NCI-H2107 treated with DMSO at 0.1 percent for 48 hours (cell line): ENCODE measurements around the gene FBXO31.

Experiments
- DNase-seq: peaks from one replicate; lab custom pipeline; 2025; ENCODE audit not compliant: unreplicated experiment; lab: John Stamatoyannopoulos, UW

FBXO31 gene

DNA sequence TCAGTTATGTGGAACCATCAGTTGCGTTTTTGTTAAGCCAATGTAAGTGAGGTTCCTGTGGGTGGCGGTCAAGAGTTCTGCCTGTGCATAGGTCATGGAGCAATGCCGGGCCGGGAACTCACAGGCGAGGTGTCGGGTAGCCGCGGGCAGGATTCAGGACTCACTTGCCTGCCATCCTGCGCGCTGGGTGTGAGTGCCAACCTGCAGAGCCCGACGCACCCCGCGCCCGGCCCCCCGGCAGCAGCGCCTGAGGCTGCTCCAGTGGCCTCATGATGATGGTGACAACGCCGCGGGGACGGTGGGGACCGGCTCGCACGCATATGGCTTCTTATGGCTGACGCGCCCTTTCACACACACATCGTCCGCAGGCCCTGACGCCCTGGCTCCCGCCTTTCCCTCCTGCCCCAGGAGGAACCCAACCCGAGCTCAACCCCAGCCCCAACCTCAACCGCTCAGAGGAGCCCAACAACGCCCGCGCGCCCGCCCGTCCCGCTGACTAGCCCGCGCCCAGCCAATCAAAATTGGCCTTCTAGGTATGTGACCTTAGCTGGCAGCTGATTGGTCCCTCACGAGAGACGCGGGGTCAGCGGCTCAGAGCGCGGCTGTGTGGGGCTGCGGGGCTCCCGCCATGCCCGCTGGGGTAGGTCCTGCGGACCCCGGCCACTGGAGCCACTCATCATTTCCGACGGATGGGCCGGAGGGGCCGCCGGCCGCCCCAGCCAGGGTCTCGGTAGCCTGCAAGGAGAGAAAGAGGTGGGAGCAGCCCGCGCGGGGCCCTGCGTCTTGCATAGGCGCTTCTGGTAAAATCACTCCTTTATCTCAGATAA lies 66.4 kb downstream of the FBXO31 start, which contains the start of gene C16orf95:
C16orf95 (minus strand) TSS at position 470 of the 827 bp plus-strand sequence; CDS start at position 320, 150 bp downstream.
- peak; percentile 92 for DNase-seq

DNA sequence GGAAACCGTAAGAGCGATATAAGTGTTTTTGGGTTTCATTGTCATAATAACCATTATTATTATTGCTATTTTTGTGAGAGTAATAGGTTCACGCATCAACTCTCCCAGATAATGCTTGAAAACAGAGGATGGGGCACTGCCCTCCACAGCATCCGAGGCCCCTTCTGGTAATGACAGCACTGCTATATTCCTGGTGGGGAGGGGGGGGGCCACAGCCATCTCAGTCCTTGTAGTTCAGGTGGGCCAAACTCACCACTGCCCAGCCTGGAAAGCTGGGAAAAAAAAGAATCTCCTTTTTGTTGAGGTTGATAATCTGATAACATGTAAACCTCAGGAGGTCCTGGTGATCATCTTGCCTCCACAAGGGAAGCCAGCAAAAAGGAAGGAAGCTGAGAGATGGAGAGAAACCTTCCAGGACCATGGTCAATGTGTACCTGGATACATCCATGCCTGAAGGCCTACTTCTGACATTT lies 67.1 kb downstream of the FBXO31 start:
- no peak for DNase-seq

- no peak for DNase-seq
Measured at GRCh38 chr16:87314990-87315420, 68.6 kb downstream of the FBXO31 start.

- no peak for DNase-seq
Measured at GRCh38 chr16:87312008-87312407, 71.6 kb downstream of the FBXO31 start.

- DNase-seq: no peak
Measured at GRCh38 chr16:87311387-87311786, 72.2 kb downstream of the FBXO31 start.

DNA sequence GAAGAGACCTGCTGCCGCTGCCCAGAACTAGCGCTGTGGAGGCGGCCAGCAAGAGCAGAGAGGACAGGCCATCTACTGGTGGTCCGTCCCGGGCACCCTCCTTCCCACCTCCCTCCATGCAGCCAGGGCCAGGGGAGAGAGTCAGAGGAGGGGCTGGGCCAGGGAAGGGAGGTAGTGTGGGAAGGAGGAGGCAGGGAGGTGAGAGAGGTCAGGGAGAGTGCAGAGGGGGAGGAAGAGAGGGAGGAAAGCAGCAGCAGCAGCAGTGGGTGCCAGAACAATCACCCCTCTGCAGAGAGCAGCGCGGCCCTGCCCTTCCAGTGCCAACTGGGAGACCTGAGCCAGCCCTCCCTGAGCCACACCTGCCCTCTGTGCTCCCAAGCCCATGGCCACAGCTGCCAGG lies 73.0 kb downstream of the FBXO31 start:
- DNase-seq: no peak

- no peak for DNase-seq
Measured at GRCh38 chr16:87309620-87310525, 73.7 kb downstream of the FBXO31 start.

- DNase-seq: no peak
Measured at GRCh38 chr16:87308826-87309225, 74.8 kb downstream of the FBXO31 start.

DNA sequence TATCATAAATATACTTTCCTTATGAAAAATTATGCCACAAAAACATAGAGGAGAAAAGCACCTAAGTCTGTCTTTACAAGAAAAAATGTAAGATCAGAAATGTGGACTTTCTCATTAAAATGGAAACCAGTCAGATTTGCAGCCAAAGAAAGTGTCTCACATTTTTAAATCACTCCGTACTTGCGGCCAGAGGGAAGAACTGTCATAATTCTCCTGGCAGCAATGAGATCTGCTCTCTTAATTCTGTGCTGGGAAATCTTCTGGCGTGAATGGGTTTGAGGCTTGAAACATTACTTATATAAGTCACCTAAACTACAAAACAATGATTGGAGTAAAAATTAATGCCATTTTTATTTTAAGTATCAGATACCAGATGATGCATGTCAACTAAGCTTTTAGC lies 77.1 kb downstream of the FBXO31 start:
- no peak for DNase-seq

- DNase-seq: peak; percentile 5
Measured at GRCh38 chr16:87305505-87306391, 77.8 kb downstream of the FBXO31 start.

- DNase-seq: no peak
Measured at GRCh38 chr16:87304951-87305350, 78.6 kb downstream of the FBXO31 start.

DNA sequence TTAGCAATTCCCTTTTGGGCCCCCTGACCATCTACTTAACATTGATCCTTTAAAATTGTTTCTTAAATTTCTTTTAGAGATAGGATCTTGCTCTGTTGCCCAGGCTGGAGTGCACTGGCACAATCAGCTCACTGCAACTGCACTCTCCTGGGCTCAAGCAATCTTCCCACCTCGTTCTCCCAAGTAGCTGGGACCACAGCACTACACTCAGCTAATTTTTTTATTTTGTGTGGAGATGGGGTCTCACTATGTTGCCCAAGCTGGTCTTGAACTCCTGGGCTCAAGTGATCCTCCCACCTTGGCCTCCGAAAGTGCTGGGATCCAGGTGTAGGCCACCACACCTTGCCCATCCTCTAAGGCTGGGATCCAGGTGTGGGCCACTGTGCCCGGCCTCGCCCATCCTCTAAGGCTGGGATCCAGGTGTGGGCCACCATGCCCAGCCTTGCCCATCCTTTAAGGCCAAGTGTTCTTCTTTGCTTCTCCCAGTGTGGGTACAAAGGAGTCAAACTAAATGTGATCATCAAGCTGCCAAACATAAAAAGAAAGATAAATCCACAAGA lies 79.5 kb downstream of the FBXO31 start:
- no peak for DNase-seq

DNA sequence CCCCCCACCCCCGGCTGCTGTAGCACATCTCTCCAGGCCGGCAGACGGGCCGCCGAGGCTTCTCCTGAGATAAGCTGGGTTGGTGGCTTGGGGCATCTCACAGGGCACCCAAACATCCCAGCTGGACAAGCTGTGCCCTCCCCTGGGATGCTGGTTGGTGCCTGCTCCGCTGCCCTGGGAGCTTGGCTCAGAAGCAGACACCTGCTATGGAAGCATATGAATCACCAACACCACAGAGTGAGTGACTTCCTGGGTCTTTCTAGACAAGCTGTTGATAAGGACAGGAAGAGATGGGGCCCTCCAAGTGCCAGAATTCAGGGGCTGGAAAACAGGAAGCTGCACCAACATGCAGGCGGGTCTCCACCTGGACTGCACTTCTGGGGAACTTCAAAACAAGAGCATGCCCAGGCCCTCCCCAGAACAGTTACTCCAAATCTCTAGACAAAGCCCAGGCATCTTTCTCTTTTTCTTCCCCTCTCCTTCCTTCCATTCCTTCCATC lies 80.1 kb downstream of the FBXO31 start:
- DNase-seq: no peak

DNA sequence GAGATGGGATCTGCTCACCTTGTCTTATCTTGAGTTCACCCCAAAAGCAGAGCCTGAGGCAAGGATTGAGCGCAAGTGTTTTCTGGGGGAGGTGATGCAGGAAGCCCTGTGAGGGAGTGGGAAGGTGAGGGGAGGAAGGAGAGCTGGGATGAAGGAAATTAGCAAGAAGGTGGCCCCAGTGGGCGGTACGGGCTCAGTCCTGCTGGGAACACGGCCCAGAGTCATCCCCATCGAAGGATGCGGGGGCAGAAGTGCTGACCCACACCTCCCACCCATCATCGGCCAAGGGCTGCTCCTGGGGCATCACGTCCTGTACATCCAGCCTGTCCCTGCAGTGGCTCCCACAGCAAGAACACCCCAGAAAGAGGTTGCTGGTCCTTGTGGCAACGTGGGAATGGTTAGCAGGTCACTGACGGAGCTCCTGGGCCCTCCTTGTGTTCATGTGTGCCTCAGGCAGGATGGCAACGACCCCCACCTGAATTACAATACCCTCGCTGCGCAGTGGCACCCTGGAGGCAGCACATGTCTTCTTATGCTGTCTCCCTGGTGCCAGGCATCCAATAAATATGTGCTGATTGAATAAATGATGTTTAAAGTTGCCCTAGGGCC lies 84.6 kb downstream of the FBXO31 start:
- no peak for DNase-seq

DNA sequence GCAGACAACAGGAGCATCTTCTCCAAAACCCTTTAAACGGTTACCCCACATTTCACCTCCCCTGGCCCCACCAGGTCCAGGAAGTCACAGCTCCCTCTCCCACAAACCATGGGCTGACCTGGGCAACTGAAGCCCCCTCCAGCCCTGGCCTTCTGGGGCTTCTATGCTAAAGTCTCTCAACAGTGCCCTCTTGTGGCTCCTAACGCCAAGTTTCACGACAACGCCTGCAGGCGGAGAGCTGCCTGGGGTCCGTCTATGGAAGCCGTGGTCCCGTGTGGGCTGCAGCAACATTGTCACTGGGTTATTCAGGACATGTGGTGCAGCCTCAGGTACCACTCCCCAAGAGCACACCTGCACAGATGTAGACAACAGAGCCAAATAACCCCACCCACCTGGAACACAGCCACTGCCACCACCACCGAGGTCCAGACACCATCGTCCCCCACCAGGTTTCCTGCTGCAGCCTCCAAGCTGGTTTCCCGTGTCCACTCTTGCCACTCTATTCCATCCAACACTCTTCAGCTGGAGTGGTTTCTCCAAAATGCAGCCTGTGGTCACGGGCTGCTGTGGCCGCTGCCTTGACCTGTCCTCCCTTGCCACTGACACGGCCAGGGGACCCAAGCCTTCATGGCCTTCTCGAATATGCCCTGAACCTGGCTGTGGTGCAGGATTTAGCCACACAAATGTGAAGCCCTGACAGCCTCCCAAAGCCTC lies 85.5 kb downstream of the FBXO31 start:
- no peak for DNase-seq

DNA sequence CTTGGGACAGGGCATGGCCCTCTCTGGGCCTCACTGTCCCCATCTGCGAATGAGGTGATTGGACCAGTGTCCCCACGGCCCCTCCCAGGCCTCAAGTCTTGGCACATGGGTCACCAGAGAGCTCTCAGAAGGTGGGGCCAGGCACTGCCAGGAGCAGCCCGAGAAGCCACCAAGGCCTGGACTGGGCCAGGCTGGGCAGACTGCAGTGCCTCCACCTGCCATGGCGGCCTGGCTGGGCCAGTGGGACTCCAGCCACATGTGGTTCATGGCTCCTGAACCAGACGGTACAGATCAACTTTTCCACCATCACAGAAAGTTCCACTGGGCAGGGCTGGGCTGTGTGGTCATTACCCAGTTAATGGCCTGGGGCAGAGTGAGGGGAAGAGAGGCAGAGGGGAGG lies 86.2 kb downstream of the FBXO31 start:
- no peak for DNase-seq

DNA sequence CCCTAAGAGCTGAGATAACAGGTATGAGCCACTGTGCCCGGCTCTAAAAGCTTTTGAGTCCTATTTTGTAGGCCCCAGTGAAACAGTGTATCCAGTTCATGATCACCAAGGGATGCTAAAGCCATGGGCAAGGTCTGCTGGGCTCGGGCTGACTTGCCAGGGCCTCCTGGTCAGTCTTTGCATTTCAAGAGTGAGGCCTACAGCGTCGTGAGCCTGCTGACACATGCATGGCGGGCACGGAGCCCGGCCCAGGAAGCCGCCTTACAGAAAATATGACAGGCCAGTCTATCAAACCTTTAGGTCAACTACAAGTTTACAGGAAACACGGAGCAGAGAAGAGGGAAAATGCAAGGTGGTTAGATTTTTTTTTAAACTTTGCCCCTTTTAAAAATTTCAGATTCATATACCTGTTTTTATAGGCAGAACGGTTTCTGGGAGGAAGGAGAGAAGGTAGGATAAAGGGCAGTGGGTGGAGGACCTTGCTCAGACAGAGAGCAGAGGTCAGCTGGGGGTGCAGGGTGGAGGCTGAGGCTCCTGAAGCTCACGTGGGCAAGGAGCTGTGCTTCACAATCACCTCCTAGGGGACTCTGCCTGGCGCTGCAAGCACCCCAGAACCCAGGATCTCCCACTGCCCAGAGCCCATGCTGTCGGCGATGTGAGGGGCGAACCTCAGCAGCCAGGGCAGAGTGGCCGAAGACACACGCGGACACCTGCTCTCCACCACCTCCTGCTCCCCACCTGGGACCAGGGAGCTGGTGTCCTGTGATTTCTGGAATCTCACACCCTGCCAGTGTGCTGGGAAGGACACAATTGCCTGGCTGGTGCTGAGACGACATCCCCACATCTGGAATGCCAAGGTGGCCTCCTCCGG lies 87.7 kb downstream of the FBXO31 start:
- DNase-seq: no peak

GRCh38 chr16:87295259-87295658 lies 88.3 kb downstream of the FBXO31 start:
- no peak for DNase-seq
